Measurements from ENCODE around the gene C5orf46. TPM values are rescaled to one million over a fixed set of nuclear protein-coding genes. Genes with fewer than 3 reads are reported as not detected.

C5orf46 gene
- total RNA-seq, 4 donors from 2014 or later, result not detected

GRCh38 chr5:147857302-147858129 is 48.8 kb downstream of the C5orf46 start:
- Histone ChIP-seq H3K36me3 (no peaks in the 10 kb centered on the region), H3K4me1 (no peaks in the 10 kb centered on the region), H3K27ac (no peak overlapping the region), H3K27me3 (no peaks in the 10 kb centered on the region), H3K9me3 (no peaks in the 10 kb centered on the region), H3K4me3 (no peak overlapping the region)
- no peak for TF ChIP-seq EP300 (IDR thresholded peaks at IDR 0.05)
- no peak for TF ChIP-seq POLR2A (IDR thresholded peaks at IDR 0.05)
- peak; percentile 64 to 77 (median 73) for TF ChIP-seq CTCF (IDR thresholded peaks at IDR 0.05)
- WGBS, 2 donors, result 0 to 1% methylated on average over 2 of the region's 2 CpGs
- peak; percentile 55 to 93 for DNase-seq (ENCODE audit: low spot score in 2 of 2)

GRCh38 chr5:147856801-147857200 is 49.5 kb downstream of the C5orf46 start:
- Histone ChIP-seq H3K4me3 (no peak overlapping the region), H3K36me3 (no peaks in the 10 kb centered on the region), H3K4me1 (no peaks in the 10 kb centered on the region), H3K27ac (no peak overlapping the region), H3K27me3 (no peaks in the 10 kb centered on the region), H3K9me3 (no peaks in the 10 kb centered on the region)
- no peak for TF ChIP-seq CTCF (IDR thresholded peaks at IDR 0.05)
- DNase-seq (ENCODE audit: low spot score in 2 of 2), result no peak

GRCh38 chr5:147855774-147856069 is 50.6 kb downstream of the C5orf46 start:
- no peak for TF ChIP-seq POLR2A (IDR thresholded peaks at IDR 0.05)
- TF ChIP-seq CTCF (IDR thresholded peaks at IDR 0.05), result no peak
- no peak overlapping the region for H3K4me3 ChIP-seq
- no peak for DNase-seq (ENCODE audit: low spot score in 2 of 2)
- 38 to 42% methylated on average over 4 of the region's 4 CpGs for WGBS, 2 donors
- no peak overlapping the region for H3K27ac ChIP-seq
- no peaks in the 10 kb centered on the region for H3K27me3 ChIP-seq
- H3K4me1 ChIP-seq, result no peaks in the 10 kb centered on the region
- no peaks in the 10 kb centered on the region for H3K9me3 ChIP-seq
- no peaks in the 10 kb centered on the region for H3K36me3 ChIP-seq

- Histone ChIP-seq H3K27ac (no peak overlapping the region), H3K4me1 (no peaks in the 10 kb centered on the region), H3K9me3 (no peaks in the 10 kb centered on the region), H3K4me3 (no peak overlapping the region), H3K27me3 (no peaks in the 10 kb centered on the region), H3K36me3 (no peaks in the 10 kb centered on the region)
- TF ChIP-seq CTCF (IDR thresholded peaks at IDR 0.05), result no peak
- TF ChIP-seq POLR2A (IDR thresholded peaks at IDR 0.05), result no peak
- TF ChIP-seq EP300 (IDR thresholded peaks at IDR 0.05), result no peak
- DNase-seq (ENCODE audit: low spot score in 2 of 2), result no peak
- WGBS, 2 donors, result 63 to 67% methylated on average over 11 of the region's 11 CpGs
Observed at GRCh38 chr5:147854894-147855773, 51.2 kb downstream of the C5orf46 start.

GRCh38 chr5:147854331-147854730 is 52.0 kb downstream of the C5orf46 start:
- Histone ChIP-seq H3K4me1 (no peaks in the 10 kb centered on the region), H3K36me3 (no peaks in the 10 kb centered on the region), H3K9me3 (no peaks in the 10 kb centered on the region), H3K27ac (no peak overlapping the region), H3K4me3 (no peak overlapping the region), H3K27me3 (no peaks in the 10 kb centered on the region)
- TF ChIP-seq POLR2A (IDR thresholded peaks at IDR 0.05) (no peak), CTCF (IDR thresholded peaks at IDR 0.05) (no peak), EP300 (IDR thresholded peaks at IDR 0.05) (no peak)
- 48 to 66% methylated on average over 3 of the region's 3 CpGs for WGBS, 2 donors
- DNase-seq (ENCODE audit: low spot score in 2 of 2), result no peak

Data from tibial nerve (tissue), 4 donors.